Muscle of leg (tissue), 9 donors: Measurements from ENCODE around the gene PHTF1. TPM values are rescaled to one million over a fixed set of nuclear protein-coding genes. Genes with fewer than 3 reads are reported as not detected.

Experiments
- polyA plus RNA-seq, 8 donors: library from polyadenylated mRNA; unstranded; fragments of 120-200 nt; gene quantifications; one replicate each; pipeline versions ENCODE4 v1.2.1 to v1.2.3, GENCODE V29; 2013; ENCODE audit warnings: inconsistent platforms in 1 of 8, low replicate concordance in 1 of 8; ENCODE audit not compliant: insufficient read length in 8 of 8, insufficient read depth in 1 of 8
- total RNA-seq: library from RNA; stranded (reverse); fragments of 120-200 nt; gene quantifications from one replicate; pipeline ENCODE4 v1.2.4, GENCODE V29; 2013

Gene PHTF1
- total and polyA plus RNA-seq, 9 donors: 10.1 to 15.9 (median 11.4) TPM

Other genes with a start within 250 kb of the PHTF1 start
- gene RSBN1, start 53.0 kb upstream of the PHTF1 start, total RNA-seq: 11.9 TPM
- gene RSBN1, start 53.0 kb upstream of the PHTF1 start, polyA plus RNA-seq: 10 to 100 TPM in 7 of 8 donors, 1 to 10 TPM in 1; 9.9 to 15.3 (median 11.1) TPM
- gene PTPN22, start 112.2 kb upstream of the PHTF1 start, total RNA-seq: 0.35 TPM
- under 1 TPM; 0.20 to 0.65 (median 0.41) TPM for gene PTPN22, start 112.2 kb upstream of the PHTF1 start, polyA plus RNA-seq
- gene BCL2L15, start 128.1 kb upstream of the PHTF1 start, total RNA-seq: 0.75 TPM
- 1 to 10 TPM in 1 of 8 donors, under 1 TPM in 7; 0.16 to 1.6 (median 0.56) TPM for gene BCL2L15, start 128.1 kb upstream of the PHTF1 start, polyA plus RNA-seq
- gene AP4B1, start 145.3 kb upstream of the PHTF1 start, total RNA-seq: 20.2 TPM
- gene AP4B1, start 145.3 kb upstream of the PHTF1 start, polyA plus RNA-seq: 10 to 100 TPM; 18.5 to 34.0 (median 23.3) TPM
- 5.2 TPM for gene DCLRE1B, start 145.8 kb upstream of the PHTF1 start, total RNA-seq
- 10 to 100 TPM in 1 of 8 donors, 1 to 10 TPM in 7; 7.8 to 11.6 (median 9.0) TPM for gene DCLRE1B, start 145.8 kb upstream of the PHTF1 start, polyA plus RNA-seq
- 17.1 TPM for gene HIPK1, start 169.8 kb upstream of the PHTF1 start, total RNA-seq
- gene HIPK1, start 169.8 kb upstream of the PHTF1 start, polyA plus RNA-seq: 10 to 100 TPM; 23.1 to 29.8 (median 27.6) TPM
- gene OLFML3, start 220.0 kb upstream of the PHTF1 start, total RNA-seq: 194 TPM
- 100 to 1,000 TPM; 114 to 220 (median 182) TPM for gene OLFML3, start 220.0 kb upstream of the PHTF1 start, polyA plus RNA-seq